ENCODE measurements around the gene DMD. TPM values are rescaled to one million over a fixed set of nuclear protein-coding genes. Genes with fewer than 3 reads are reported as not detected.

Gene DMD
- total and polyA plus RNA-seq, 2 of the 8 experiments (the other 6 are each of a cell fraction or from before 2014, with no cell fraction given): 4.8 to 7.4 TPM

DNA sequence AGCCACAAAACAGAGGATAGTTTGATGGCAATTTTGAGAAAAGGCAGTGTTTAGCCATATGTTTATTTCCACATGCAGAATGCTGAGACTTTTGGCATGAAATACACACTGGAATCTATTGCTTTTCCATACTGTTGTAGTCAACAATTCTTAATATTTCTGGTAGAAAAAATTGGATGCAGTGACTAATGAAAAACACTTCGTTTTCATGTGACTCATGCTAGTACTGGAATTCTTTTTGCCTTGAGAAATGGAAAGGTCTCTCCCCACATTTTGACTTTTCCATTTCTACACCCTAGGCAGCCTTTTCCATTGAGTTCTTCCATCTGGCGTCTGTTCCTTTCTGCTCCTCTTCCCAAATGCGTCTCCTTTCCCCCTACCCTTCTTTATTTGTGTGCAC lies 1714.3 kb downstream of the DMD start:
- Histone ChIP-seq H3K36me3 (ENCODE audit: control insufficient read depth in 2 of 4, insufficient read depth in 4 of 4, low read length in 3 of 4) (no peaks in the 10 kb centered on the region), H3K4me3 (ENCODE audit: extremely low read depth in 1 of 4, insufficient read depth in 2 of 4, low read depth in 3 of 4, low read length in 4 of 4) (no peak overlapping the region), H3K18ac (ENCODE audit: extremely low read depth, low read length) (no peak overlapping the region), H3K23me2 (ENCODE audit: low read depth, low read length) (no peaks in the 10 kb centered on the region), H4K20me1 (replicated peaks in 1 of 2; ENCODE audit: control insufficient read depth in 1 of 2, insufficient read depth in 2 of 2, low read length in 2 of 2) (no peaks in the 10 kb centered on the region), H3K27me3 (replicated peaks in 1 of 4; ENCODE audit: control insufficient read depth in 3 of 4, extremely low read depth in 1 of 4, insufficient read depth in 3 of 4, low read length in 3 of 4) (no peaks in the 10 kb centered on the region), H3K9ac (replicated peaks in 1 of 4; ENCODE audit: extremely low read depth in 1 of 4, low read depth in 3 of 4, low read length in 3 of 4) (no peak overlapping the region), H2BK15ac (ENCODE audit: low read length) (no peak overlapping the region), H2BK120ac (replicated peaks; ENCODE audit: low read depth, low read length) (no peak overlapping the region), H3K56ac (replicated peaks; ENCODE audit: insufficient read length, low read depth, low read length) (no peak overlapping the region), H3K4me2 (ENCODE audit: insufficient read depth in 1 of 2, low read depth in 2 of 2, low read length in 2 of 2) (no peak overlapping the region), H4K91ac (replicated peaks; ENCODE audit: insufficient read length, low read length) (no peak overlapping the region), H2AK5ac (ENCODE audit: low read depth, low read length) (no peak overlapping the region), H2BK12ac (ENCODE audit: low read depth, low read length) (no peak overlapping the region), H4K8ac (ENCODE audit: extremely low read depth, insufficient read depth, low read length) (no peak overlapping the region), H3K79me1 (ENCODE audit: low read depth, low read length) (no peaks in the 10 kb centered on the region), H2BK20ac (ENCODE audit: low read length) (no peak overlapping the region), H3K4ac (replicated peaks; ENCODE audit: insufficient read length, low read depth, low read length) (no peak overlapping the region), H2BK5ac (ENCODE audit: low read depth, low read length) (no peak overlapping the region), H2AFZ (ENCODE audit: low read length) (no peak overlapping the region), H3K27ac (ENCODE audit: low read depth, low read length) (no peak overlapping the region), H3K14ac (ENCODE audit: insufficient read length) (no peak overlapping the region), H3K79me2 (ENCODE audit: control insufficient read depth in 1 of 2, insufficient read depth in 2 of 2, low read length in 2 of 2) (no peaks in the 10 kb centered on the region), H3K9me3 (ENCODE audit: insufficient read depth in 2 of 2, low read depth in 1 of 2, low read length in 1 of 2) (no peaks in the 10 kb centered on the region), H3K23ac (ENCODE audit: insufficient read length) (no peak overlapping the region), H3K4me1 (replicated peaks in 1 of 4; ENCODE audit: control insufficient read depth in 3 of 4, insufficient read depth in 4 of 4, low read length in 3 of 4) (no peaks in the 10 kb centered on the region), H4K5ac (ENCODE audit: insufficient read length, low read depth, low read length) (no peak overlapping the region)
- WGBS, 2 experiments (ENCODE audit: extremely low coverage in 1 of 2, insufficient coverage in 1 of 2, insufficient read length in 1 of 2, insufficient replicate concordance in 2 of 2, low coverage in 1 of 2, low lambda C conversion rate in 2 of 2, missing lambda C conversion rate in 1 of 2): 75% methylated on average over 1 of the region's 3 CpGs; no CpG with 5 or more reads in 1 of the 2 experiments
- no peak for TF ChIP-seq SP1 (IDR thresholded peaks at IDR 0.05; ENCODE audit: low read depth, low read length)
- TF ChIP-seq EP300 (IDR thresholded peaks at IDR 0.05; ENCODE audit: borderline replicate concordance in 1 of 2, low read depth in 2 of 2, low read length in 2 of 2): no peak
- no peak for TF ChIP-seq JUN (IDR thresholded peaks at IDR 0.05; ENCODE audit: low read depth, low read length)
- TF ChIP-seq RAD21 (IDR thresholded peaks at IDR 0.05 in 1 of 2, conservative IDR thresholded peaks at IDR 0.05 in 1 of 2; ENCODE audit: low read depth in 2 of 2, low read length in 2 of 2): no peak
- no peak for TF ChIP-seq FOSL1 (IDR thresholded peaks at IDR 0.05; ENCODE audit: insufficient read depth, low read depth, low read length)
- TF ChIP-seq RNF2 (IDR thresholded peaks at IDR 0.05; ENCODE audit: borderline replicate concordance, low read depth, low read length, missing control alignments, poor library complexity, severe bottlenecking): no peak
- TF ChIP-seq SAP30 (IDR thresholded peaks at IDR 0.05; ENCODE audit: insufficient read depth, insufficient replicate concordance, low read length): no peak
- TF ChIP-seq, protein P1, sequence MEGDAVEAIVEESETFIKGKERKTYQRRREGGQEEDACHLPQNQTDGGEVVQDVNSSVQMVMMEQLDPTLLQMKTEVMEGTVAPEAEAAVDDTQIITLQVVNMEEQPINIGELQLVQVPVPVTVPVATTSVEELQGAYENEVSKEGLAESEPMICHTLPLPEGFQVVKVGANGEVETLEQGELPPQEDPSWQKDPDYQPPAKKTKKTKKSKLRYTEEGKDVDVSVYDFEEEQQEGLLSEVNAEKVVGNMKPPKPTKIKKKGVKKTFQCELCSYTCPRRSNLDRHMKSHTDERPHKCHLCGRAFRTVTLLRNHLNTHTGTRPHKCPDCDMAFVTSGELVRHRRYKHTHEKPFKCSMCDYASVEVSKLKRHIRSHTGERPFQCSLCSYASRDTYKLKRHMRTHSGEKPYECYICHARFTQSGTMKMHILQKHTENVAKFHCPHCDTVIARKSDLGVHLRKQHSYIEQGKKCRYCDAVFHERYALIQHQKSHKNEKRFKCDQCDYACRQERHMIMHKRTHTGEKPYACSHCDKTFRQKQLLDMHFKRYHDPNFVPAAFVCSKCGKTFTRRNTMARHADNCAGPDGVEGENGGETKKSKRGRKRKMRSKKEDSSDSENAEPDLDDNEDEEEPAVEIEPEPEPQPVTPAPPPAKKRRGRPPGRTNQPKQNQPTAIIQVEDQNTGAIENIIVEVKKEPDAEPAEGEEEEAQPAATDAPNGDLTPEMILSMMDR (IDR thresholded peaks at IDR 0.05; ENCODE audit: control extremely low read depth in 1 of 3, insufficient read depth in 1 of 3, low read depth in 1 of 3, low read length in 3 of 3): no peak
- TF ChIP-seq ZNF274 (IDR thresholded peaks at IDR 0.05; ENCODE audit: borderline replicate concordance, extremely low read depth, low read length): no peak
- TF ChIP-seq POLR2AphosphoS5 (IDR thresholded peaks at IDR 0.05; ENCODE audit: low read depth, low read length): no peak
- no peak for TF ChIP-seq GABPA (IDR thresholded peaks at IDR 0.05; ENCODE audit: borderline replicate concordance, insufficient read depth, low read length)
- POLR2A ChIA-PET (ENCODE audit: partially characterized antibody): no interaction called here
- DNase-seq (ENCODE audit: low read depth in 1 of 2, low spot score in 2 of 2): no peak
- CTCF ChIA-PET (ENCODE audit: partially characterized antibody): no interaction called here
- no peak for FAIRE-seq

Data from H1 (cell line).